Esophagus (tissue), 2 donors: ENCODE measurements around the gene TFIP11. TPM values are rescaled to one million over a fixed set of nuclear protein-coding genes. Genes with fewer than 3 reads are reported as not detected.

Experiments
- H3K27ac ChIP-seq, 2 donors: one replicate each; pipeline ENCODE4 v1.5.1; 2013; ENCODE audit warnings: low read depth in 2 of 2, mild to moderate bottlenecking in 2 of 2, inconsistent platforms in 1 of 2, low read length in 1 of 2, moderate library complexity in 1 of 2
- H3K27me3 ChIP-seq, 2 donors: one replicate each; pipeline ENCODE4 v1.6.1; 2013; ENCODE audit warnings: low read length in 2 of 2, control low read depth in 1 of 2, mild to moderate bottlenecking in 1 of 2; ENCODE audit not compliant: insufficient read depth in 2 of 2, control insufficient read depth in 1 of 2
- H3K36me3 ChIP-seq, 2 donors: one replicate each; pipeline ENCODE4 v1.6.1; 2013; ENCODE audit warnings: low read length in 1 of 2; ENCODE audit not compliant: control insufficient read depth in 2 of 2, insufficient read depth in 2 of 2
- H3K4me1 ChIP-seq, 2 donors: one replicate each; pipeline ENCODE4 v1.6.1; 2013; ENCODE audit warnings: low read length in 1 of 2; ENCODE audit not compliant: control insufficient read depth in 2 of 2, insufficient read depth in 2 of 2
- H3K4me3 ChIP-seq, 2 donors: one replicate each; pipeline ENCODE4 v1.5.1; 2013; ENCODE audit warnings: low read length in 2 of 2, mild to moderate bottlenecking in 2 of 2, low read depth in 1 of 2, moderate library complexity in 1 of 2
- H3K9me3 ChIP-seq, 2 donors: one replicate each; pipeline ENCODE4 v1.6.1; 2013; ENCODE audit warnings: mild to moderate bottlenecking in 2 of 2, low read depth in 1 of 2, low read length in 1 of 2, moderate library complexity in 1 of 2; ENCODE audit not compliant: control insufficient read depth in 2 of 2, insufficient read depth in 1 of 2
- WGBS, 2 donors: extraction: QIAGEN DNeasy Blood & Tissue Kit; methylation state at CpG; one replicate each; pipeline ENCODE4 v1.1.7; 2013; 5-methylcytosine and 5-hydroxymethylcytosine counted together
- polyA plus RNA-seq, 2 donors: library from polyadenylated mRNA; stranded (reverse); fragments of 200-250 nt; gene quantifications; one replicate each; pipeline ENCODE4 v1.2.3, GENCODE V29; 2013
- donor health status: healthy with polysubstance abuse.
- donor health status: Bipolar disorder and iron deficiency.

TFIP11 gene
- polyA plus RNA-seq, 2 donors, result 19.7 to 21.5 TPM

- 44 to 48% methylated on average over 5 of the region's 5 CpGs for WGBS, 2 donors
- no peaks in the 10 kb centered on the region for H3K27me3 ChIP-seq
- no peaks in the 10 kb centered on the region for H3K9me3 ChIP-seq
- H3K4me3 ChIP-seq, result no peak overlapping the region
- no peak overlapping the region for H3K27ac ChIP-seq
- H3K4me1 ChIP-seq, result peaks cover 2 to 3% of the 10 kb centered on the region in 2 donors
- H3K36me3 ChIP-seq, result peaks cover 13 to 27% of the 10 kb centered on the region in 2 donors
Observed at GRCh38 chr22:26448334-26448733, 63.9 kb downstream of the TFIP11 start.

- Histone ChIP-seq H3K36me3 (peaks cover 12 to 24% of the 10 kb centered on the region in 2 donors), H3K27me3 (no peaks in the 10 kb centered on the region), H3K9me3 (no peaks in the 10 kb centered on the region), H3K4me1 (peaks cover 2 to 3% of the 10 kb centered on the region in 2 donors), H3K27ac (no peak overlapping the region), H3K4me3 (no peak overlapping the region)
- WGBS, 2 donors, result 77 to 79% methylated on average over 15 of the region's 15 CpGs
Observed at GRCh38 chr22:26447584-26448329, 64.5 kb downstream of the TFIP11 start.

- Histone ChIP-seq H3K9me3 (no peaks in the 10 kb centered on the region), H3K4me3 (no peak overlapping the region), H3K27ac (no peak overlapping the region), H3K27me3 (no peaks in the 10 kb centered on the region), H3K4me1 (peaks cover 2 to 3% of the 10 kb centered on the region in 2 donors), H3K36me3 (peaks cover 7 to 20% of the 10 kb centered on the region in 2 donors)
- 80 to 90% methylated on average over 17 of the region's 17 CpGs for WGBS, 2 donors
Observed at GRCh38 chr22:26446808-26447515, 65.3 kb downstream of the TFIP11 start.

- H3K36me3 ChIP-seq, result peaks cover under 1 to 11% of the 10 kb centered on the region in 2 donors
- no peaks in the 10 kb centered on the region for H3K9me3 ChIP-seq
- no peak overlapping the region for H3K4me3 ChIP-seq
- no peaks in the 10 kb centered on the region for H3K27me3 ChIP-seq
- H3K4me1 ChIP-seq, result peaks cover 2 to 3% of the 10 kb centered on the region in 2 donors
- 60 to 62% methylated on average over 15 of the region's 15 CpGs for WGBS, 2 donors
- H3K27ac ChIP-seq, result no peak overlapping the region
Observed at GRCh38 chr22:26445577-26446275, 66.5 kb downstream of the TFIP11 start.

GRCh38 chr22:26444777-26445176 lies 67.5 kb downstream of the TFIP11 start:
- WGBS, 2 donors, result 85 to 92% methylated on average over 8 of the region's 8 CpGs
- Histone ChIP-seq H3K4me3 (no peak overlapping the region), H3K36me3 (peaks cover 0 to 3% of the 10 kb centered on the region in 2 donors), H3K27ac (no peak overlapping the region), H3K4me1 (peaks cover 3 to 5% of the 10 kb centered on the region in 2 donors), H3K9me3 (no peaks in the 10 kb centered on the region), H3K27me3 (no peaks in the 10 kb centered on the region)

GRCh38 chr22:26443901-26444690 lies 68.2 kb downstream of the TFIP11 start:
- Histone ChIP-seq H3K27me3 (no peaks in the 10 kb centered on the region), H3K4me3 (no peak overlapping the region), H3K9me3 (no peaks in the 10 kb centered on the region), H3K4me1 (peaks cover 3 to 5% of the 10 kb centered on the region in 2 donors), H3K27ac (no peak overlapping the region), H3K36me3 (peaks cover 0 to 3% of the 10 kb centered on the region in 2 donors)
- 91% methylated on average over 16 of the region's 16 CpGs for WGBS, 2 donors

- H3K36me3 ChIP-seq, result peaks cover 0 to 3% of the 10 kb centered on the region in 2 donors
- H3K27me3 ChIP-seq, result no peaks in the 10 kb centered on the region
- WGBS, 2 donors, result 90 to 91% methylated on average over 4 of the region's 4 CpGs
- no peak overlapping the region for H3K4me3 ChIP-seq
- no peaks in the 10 kb centered on the region for H3K9me3 ChIP-seq
- no peak overlapping the region for H3K27ac ChIP-seq
- H3K4me1 ChIP-seq, result peaks cover 0 to 6% of the 10 kb centered on the region in 2 donors
Observed at GRCh38 chr22:26442086-26442756, 70.1 kb downstream of the TFIP11 start.
